ENCODE results near the gene MMD.
A peak's percentile ranks its signal among the peaks of the same experiment; 100 is the strongest.

The MMD gene

DNA sequence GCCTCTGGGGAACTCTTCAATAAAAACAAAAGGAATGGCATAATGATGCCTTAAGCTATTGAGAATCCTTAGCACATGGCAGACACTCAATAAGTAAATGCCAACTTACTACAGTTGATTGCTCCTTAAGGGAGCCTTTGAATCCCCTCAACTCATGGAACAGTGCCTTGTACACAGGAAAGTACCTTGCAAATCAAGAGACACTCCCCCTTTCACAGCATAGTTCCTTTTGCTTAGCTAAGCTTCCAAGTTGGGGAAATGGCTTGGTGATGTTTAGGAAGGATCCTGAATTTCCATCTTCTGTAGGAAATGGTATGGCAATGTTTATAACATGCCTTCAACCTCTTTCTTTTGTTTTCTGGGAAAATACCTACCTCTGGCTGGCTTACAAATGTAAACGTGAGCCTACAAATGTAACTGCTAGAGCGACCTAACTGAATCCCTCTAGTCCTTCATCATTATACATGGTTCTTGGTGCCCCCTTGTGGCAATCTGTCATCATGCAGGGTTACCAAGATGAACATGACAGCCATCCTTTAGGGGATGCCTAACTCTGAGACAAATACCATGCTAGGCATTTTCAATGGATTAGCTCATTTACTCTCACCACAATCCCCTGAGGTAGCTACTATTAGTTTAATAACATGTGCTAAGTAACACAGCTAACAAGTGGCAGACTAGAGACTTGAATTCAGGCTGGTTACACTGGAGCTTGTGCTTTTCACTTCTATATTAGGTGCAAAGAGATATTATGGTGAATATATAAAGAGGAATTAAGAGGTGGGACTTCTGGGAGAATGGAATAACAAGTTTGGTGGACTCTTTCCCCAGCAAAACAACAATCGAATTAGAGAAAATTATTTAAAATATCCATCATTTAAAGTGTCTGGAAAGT lies 65.0 kb downstream of the MMD start:
- H3K4me3 ChIP-seq (ENCODE audit: low read depth, low read length): no peak overlapping the region
- peak; percentile 63 for DNase-seq (ENCODE audit: low read depth, low spot score)
- peak; percentile 81 for TF ChIP-seq CTCF (IDR thresholded peaks at IDR 0.05; ENCODE audit: low read depth, low read length)
- in situ Hi-C loops (cut with HindIII; ENCODE audit: low sequenced_read_pairs): no loop called here

DNA sequence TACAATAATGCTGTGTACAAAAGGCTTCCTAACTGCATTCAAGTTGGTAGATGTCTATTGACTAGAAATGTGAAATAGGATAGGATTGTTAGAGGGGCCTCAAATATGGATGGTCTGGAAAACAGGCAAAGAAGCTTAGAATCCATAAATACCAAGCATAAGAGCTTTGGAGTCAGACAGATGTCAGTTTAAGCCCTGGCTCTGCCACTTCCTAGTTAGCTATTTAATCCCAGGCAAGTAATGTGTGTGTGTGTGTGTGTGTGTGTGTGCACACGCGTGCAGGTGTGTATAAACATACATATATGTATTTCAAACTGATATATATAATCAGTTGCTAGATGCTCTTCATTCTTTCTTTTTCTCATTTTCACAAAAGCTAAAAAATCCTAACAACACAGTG lies 66.7 kb downstream of the MMD start:
- DNase-seq (ENCODE audit: low read depth, low spot score): no peak
- in situ Hi-C loops (cut with HindIII; ENCODE audit: low sequenced_read_pairs): no loop called here
- no peak overlapping the region for H3K4me3 ChIP-seq (ENCODE audit: low read depth, low read length)
- no peak for TF ChIP-seq CTCF (IDR thresholded peaks at IDR 0.05; ENCODE audit: low read depth, low read length)

GRCh38 chr17:55354010-55354409 lies 67.6 kb downstream of the MMD start:
- DNase-seq (ENCODE audit: low read depth, low spot score): no peak
- no peak overlapping the region for H3K4me3 ChIP-seq (ENCODE audit: low read depth, low read length)
- in situ Hi-C loops (cut with HindIII; ENCODE audit: low sequenced_read_pairs): no loop called here
- TF ChIP-seq CTCF (IDR thresholded peaks at IDR 0.05; ENCODE audit: low read depth, low read length): no peak

DNA sequence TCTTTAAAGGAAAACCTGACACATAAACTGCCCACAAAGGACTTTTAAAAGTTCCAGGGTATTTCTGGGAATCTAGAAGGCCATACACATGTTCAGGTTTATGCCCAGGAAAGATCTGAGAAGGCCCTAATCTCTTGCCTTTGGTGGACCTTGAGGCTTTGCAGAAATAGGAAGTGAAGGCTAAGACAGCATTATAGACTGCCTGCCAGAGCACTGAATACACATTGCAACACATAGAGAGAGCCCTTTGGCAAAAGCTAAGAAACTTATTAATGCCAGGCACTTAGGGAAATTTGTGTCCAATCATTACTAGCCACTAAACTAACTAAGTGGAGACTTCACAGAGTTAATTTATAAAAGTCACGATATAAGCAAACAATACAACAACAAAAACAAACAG lies 70.4 kb downstream of the MMD start:
- DNase-seq (ENCODE audit: low read depth, low spot score): no peak
- no peak for TF ChIP-seq CTCF (IDR thresholded peaks at IDR 0.05; ENCODE audit: low read depth, low read length)
- in situ Hi-C loops (cut with HindIII; ENCODE audit: low sequenced_read_pairs): no loop called here
- H3K4me3 ChIP-seq (ENCODE audit: low read depth, low read length): no peak overlapping the region

DNA sequence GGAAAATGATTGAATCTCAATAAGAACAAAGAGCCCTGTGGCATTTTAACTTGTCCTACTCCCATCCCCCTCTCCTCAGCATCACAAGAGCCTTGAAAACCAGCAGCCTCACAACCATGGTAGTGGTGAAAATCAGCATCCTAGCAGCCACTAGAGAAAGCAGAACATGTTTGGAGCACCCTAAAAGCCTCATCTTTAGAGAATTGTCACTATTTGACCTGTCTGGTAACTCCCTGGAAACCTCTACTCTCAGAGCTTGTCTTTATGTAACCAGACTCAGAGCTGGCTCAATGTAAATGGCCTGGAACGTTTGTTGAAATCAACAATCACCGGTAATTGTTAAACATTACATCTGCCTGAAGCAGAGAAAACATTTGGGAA lies 70.8 kb downstream of the MMD start:
- no peak for TF ChIP-seq CTCF (IDR thresholded peaks at IDR 0.05; ENCODE audit: low read depth, low read length)
- no peak overlapping the region for H3K4me3 ChIP-seq (ENCODE audit: low read depth, low read length)
- no peak for DNase-seq (ENCODE audit: low read depth, low spot score)
- in situ Hi-C loops (cut with HindIII; ENCODE audit: low sequenced_read_pairs): no loop called here

DNA sequence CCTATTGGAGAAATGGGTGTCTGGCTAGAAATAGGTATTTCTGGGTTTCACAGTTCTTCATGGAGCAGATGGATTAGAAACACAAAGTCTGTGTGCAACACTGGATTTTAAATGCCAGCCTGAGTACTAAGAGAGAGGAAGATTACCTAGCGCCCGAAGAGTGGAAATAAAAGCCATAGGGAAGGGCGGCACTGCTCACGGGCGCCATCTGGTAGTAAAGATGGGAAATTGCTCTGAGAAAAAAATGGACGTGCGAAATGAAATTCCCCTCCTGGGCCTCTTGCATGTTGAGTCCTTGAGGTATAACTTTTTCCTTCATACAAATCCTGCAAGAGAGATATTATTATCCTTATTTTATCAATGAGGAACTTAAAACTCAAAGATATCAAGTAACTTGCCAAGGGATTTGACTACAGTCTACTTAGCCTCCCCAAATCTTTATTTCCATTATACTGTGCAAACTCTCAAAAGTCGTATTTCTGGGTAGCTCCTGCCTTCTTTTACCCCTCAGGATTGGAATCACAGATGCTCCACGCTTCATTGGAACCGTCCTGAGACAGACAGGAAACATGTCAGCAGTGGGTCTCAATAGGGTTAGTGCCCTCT lies 72.8 kb downstream of the MMD start:
- TF ChIP-seq CTCF (IDR thresholded peaks at IDR 0.05; ENCODE audit: low read depth, low read length): peak; percentile 86
- in situ Hi-C loops (cut with HindIII; ENCODE audit: low sequenced_read_pairs): no loop called here
- H3K4me3 ChIP-seq (ENCODE audit: low read depth, low read length): no peak overlapping the region
- DNase-seq (ENCODE audit: low read depth, low spot score): peak; percentile 60
